ENCODE measurements around the gene SLC44A1.

The SLC44A1 gene

GRCh38 chr9:105244003-105244733, at the start of gene SLC44A1:
Gene SLC44A1 (plus strand): TSS chr9:105244651. CDS start chr9:105244869, 218 bp downstream.
- DNase-seq = peak; percentile 96

- no peak for DNase-seq
Measured at GRCh38 chr9:105195259-105195658, 49.2 kb upstream of the SLC44A1 start.

DNA sequence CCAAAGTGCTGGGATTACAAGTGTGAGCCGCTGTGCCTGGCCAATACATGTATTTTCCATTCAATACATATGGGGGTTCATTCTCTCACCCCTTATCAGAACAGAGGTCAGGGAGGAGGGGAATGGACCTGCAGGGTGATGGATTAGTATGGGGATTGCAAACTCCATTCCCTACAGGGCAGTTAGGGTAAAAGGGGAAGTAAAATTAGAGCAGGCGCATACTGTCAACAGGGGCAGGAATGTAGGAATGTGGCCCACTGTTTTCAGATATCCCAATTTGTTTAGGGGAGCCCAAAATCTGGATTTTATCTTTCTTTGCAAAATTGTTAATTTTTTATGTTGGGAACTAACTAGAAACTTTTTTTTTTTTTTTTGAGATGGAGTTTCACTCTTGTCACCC, 46.4 kb upstream of the SLC44A1 start:
- no peak for DNase-seq

GRCh38 chr9:105198865-105199264, 45.6 kb upstream of the SLC44A1 start:
- DNase-seq = no peak

GRCh38 chr9:105204416-105204815, 40.0 kb upstream of the SLC44A1 start:
- DNase-seq = no peak

- DNase-seq = peak; percentile 74
Measured at GRCh38 chr9:105205787-105206495, 38.5 kb upstream of the SLC44A1 start.

DNA sequence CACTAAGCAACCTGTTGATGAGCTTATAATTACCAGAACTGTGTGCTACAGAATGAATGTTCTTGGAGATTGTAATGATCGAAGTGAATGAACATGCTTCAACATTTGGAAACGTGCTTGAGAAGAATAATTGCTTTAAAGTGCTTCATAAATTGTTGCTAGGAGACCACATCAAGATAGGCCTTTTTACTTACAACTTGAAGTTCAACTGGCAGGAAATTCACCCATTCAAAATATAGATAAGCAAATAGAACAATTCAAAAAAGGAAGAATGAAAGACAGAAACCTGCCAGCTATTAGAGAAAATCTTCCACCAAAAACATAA, 38.0 kb upstream of the SLC44A1 start:
- no peak for DNase-seq

- DNase-seq = no peak
Measured at GRCh38 chr9:105206821-105207699, 37.4 kb upstream of the SLC44A1 start.

- no peak for DNase-seq
Measured at GRCh38 chr9:105216440-105217178, 27.8 kb upstream of the SLC44A1 start.

GRCh38 chr9:105218673-105219072, 25.8 kb upstream of the SLC44A1 start:
- DNase-seq = no peak

DNA sequence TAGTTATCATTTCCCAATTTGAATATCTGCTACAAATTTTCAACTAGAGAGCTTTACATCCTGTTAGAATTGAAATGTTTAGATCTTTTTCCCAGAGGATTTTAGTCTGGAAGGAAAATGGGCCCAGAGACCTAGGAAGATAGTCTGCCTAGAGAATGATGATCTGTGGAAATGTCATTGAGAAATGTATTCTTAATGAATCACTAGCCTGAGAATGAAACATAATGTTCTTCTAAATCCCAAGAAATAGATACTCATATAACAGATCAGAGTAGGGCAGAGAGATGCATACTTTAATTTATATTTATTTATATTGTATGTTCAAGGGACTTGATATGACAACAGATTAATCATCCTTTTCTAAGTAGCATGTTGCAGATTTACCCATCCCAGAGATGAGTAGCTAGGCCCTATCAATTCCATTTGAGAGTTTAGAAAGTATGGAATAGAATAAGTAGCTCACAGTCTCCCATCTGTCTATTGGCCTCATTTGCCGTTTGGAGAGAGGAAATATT, 25.1 kb upstream of the SLC44A1 start:
- no peak for DNase-seq

DNA sequence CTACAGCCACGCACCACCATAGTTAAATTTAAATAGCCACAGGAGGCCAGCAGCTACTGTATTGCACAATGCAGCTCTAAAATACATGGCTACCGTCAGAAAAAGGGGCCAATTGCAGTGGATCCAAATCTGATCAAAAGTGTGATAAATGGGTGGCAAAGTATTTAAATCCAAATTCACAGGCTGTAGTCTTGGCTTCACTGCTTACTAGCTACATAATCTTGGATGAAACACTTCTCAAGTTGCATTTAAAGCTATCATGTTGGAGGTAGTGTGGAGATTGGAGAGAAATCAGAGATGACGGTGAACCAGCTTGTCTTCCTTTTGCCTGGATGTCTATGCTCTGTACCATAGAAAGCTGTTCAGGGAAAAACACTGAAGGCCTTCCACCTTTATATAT, 24.0 kb upstream of the SLC44A1 start:
- DNase-seq = no peak

- no peak for DNase-seq
Measured at GRCh38 chr9:105223544-105224140, 20.8 kb upstream of the SLC44A1 start.

- DNase-seq = no peak
Measured at GRCh38 chr9:105226055-105226454, 18.4 kb upstream of the SLC44A1 start.

DNA sequence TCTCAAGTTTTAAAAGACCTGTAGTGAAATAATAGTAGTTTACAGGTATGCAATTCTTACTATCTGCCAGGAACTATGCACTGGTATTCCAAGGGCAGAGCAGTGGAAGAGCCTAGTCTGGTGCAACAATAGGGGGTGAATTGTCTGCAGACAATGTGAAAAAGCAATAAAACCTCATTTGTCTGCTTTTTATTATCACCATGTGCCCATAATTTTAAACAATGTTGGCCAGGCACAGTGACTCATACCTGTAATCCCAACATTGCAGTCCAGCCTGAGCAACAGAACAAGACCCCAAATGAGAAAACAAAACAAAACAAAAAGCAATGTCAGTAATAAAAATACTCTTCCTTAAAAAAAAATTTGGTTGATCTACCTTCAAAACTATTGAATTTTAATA, 12.2 kb upstream of the SLC44A1 start:
- DNase-seq = peak; percentile 5

DNA sequence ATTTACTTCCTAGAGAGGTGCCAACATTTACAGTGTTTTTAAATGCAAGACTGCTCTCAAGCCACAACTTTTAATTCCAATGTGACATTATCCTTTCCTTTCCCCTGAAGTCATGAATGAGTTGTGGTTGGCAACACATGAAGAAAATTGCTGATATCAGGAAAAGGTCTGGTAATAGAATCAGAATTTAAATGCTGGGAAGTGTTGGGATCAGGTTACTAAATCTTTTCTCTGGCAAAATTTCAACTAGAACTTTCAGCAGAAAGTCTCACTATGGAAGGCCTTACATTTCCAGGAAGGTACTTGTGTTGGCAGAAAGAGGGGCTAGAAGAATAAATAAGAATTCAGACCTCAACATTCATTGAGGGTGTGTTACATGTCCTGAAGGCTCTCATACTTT, 10.6 kb upstream of the SLC44A1 start:
- no peak for DNase-seq

- DNase-seq = no peak
Measured at GRCh38 chr9:105236261-105236660, 8.2 kb upstream of the SLC44A1 start.

GRCh38 chr9:105237246-105237645, 7.2 kb upstream of the SLC44A1 start:
- no peak for DNase-seq

DNA sequence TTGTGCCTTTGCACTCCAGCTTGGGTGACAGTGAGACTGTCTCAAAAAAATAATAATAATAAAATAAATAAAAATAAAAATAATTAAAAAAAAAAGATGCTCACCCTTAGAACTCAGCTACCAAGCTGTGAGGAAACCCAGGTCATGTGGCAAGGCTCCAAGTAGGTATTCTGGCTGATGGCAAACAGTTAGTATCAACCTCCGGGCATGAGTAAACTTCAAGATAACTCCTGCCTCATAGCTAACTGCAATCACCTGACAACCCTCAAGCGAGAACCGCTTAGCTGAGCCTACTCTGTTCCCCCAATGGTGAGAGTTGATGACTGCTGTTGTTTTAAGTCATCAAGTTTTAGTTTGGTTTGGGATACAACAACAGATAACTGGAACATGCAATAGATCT, 6.1 kb upstream of the SLC44A1 start:
- DNase-seq = no peak

GRCh38 chr9:105241356-105242043, 3.0 kb upstream of the SLC44A1 start:
- DNase-seq = no peak

DNA sequence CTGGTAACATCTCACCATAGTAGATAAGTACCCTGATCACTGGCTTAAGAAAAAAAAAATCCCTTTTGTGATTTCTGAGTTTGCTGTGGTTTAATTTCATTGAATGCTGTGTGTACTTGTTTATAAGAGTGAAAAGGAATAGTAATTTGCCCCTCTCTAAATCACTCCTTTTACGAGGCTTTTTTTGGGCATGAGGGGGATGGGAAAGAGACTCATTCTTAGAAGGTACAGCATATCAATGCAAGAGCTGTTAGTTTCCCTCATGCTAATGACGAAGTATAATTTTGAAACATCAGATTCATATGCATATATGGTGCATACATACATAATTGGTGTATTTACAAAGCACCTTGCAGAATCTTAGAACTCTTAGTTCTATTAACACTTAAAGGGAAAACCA, 2.4 kb upstream of the SLC44A1 start:
- DNase-seq = no peak

- no peak for DNase-seq
Measured at GRCh38 chr9:105242557-105242956, 1.9 kb upstream of the SLC44A1 start.

Measured in EL (cell line).